ENCODE results near the gene RRP8. TPM values are rescaled to one million over a fixed set of nuclear protein-coding genes. Genes with fewer than 3 reads are reported as not detected.

RRP8 gene
- total RNA-seq, 2 experiments from 2014 or later, result 44.9 to 48.0 TPM

- ChIA-PET CTCF (no interaction called here), POLR2A (no interaction called here)
Measured at GRCh38 chr11:6622261-6623171, 19.1 kb upstream of the RRP8 start.

GRCh38 chr11:6621711-6622211, 18.3 kb upstream of the RRP8 start:
- POLR2A ChIA-PET, result no interaction called here
- CTCF ChIA-PET, result no interaction called here

GRCh38 chr11:6620636-6621035, 17.2 kb upstream of the RRP8 start:
- ChIA-PET CTCF (interaction anchor here (1.0 kb wide), 1 partner anchor 69 kb away, joined by 3 read pairs; no protein-coding TSS in a partner anchor), POLR2A (no interaction called here)

GRCh38 chr11:6619004-6619745, 15.8 kb upstream of the RRP8 start, which contains the start of gene TPP1:
TSS of gene TPP1 (minus strand) at chr11:6619422. CDS start at chr11:6619400, 22 bp downstream.
- CTCF ChIA-PET, result interaction anchor here (0.6 to 2.6 kb wide), 13 partner anchors 8 to 75 kb away, joined by 3 to 22 read pairs (median 4); partner anchors contain the start of gene MRPL17

GRCh38 chr11:6618117-6619003, 14.9 kb upstream of the RRP8 start:
- CTCF ChIA-PET, result interaction anchor here (0.6 to 2.6 kb wide), 15 partner anchors 8 to 119 kb away, joined by 3 to 22 read pairs (median 4); partner anchors contain the start of gene MRPL17

More at GRCh38 chr11:6619004-6619745, 15.8 kb upstream of the RRP8 start, which contains the start of gene TPP1:
- POLR2A ChIA-PET, result interaction anchor here (1.0 to 2.7 kb wide), 9 partner anchors 9 to 137 kb away, joined by 3 to 21 read pairs (median 6); partner anchors contain the start of genes ARFIP2, MRPL17 and TIMM10B

GRCh38 chr11:6617315-6617781, 13.9 kb upstream of the RRP8 start:
- POLR2A ChIA-PET, result interaction anchor here (0.5 to 2.7 kb wide), 4 partner anchors 13 to 77 kb away, joined by 3 to 21 read pairs (median 4); no protein-coding TSS in a partner anchor

More at GRCh38 chr11:6618117-6619003, 14.9 kb upstream of the RRP8 start:
- POLR2A ChIA-PET, result interaction anchor here (0.6 to 2.7 kb wide), 12 partner anchors 9 to 137 kb away, joined by 3 to 21 read pairs (median 3); partner anchors contain the start of genes ARFIP2, MRPL17 and TIMM10B

GRCh38 chr11:6616596-6617250, 13.3 kb upstream of the RRP8 start:
- POLR2A ChIA-PET, result interaction anchor here (0.5 kb wide), 1 partner anchor 18 kb away, joined by 4 read pairs; no protein-coding TSS in a partner anchor
- CTCF ChIA-PET, result interaction anchor here (0.7 kb wide), 1 partner anchor 44 kb away, joined by 3 read pairs; no protein-coding TSS in a partner anchor

More at GRCh38 chr11:6617315-6617781, 13.9 kb upstream of the RRP8 start:
- CTCF ChIA-PET, result interaction anchor here (0.7 to 2.6 kb wide), 9 partner anchors 10 to 120 kb away, joined by 3 to 22 read pairs (median 4); partner anchors contain the start of gene MRPL17

GRCh38 chr11:6615882-6616585, 12.6 kb upstream of the RRP8 start:
- CTCF ChIA-PET, result interaction anchor here (0.7 kb wide), 1 partner anchor 44 kb away, joined by 3 read pairs; no protein-coding TSS in a partner anchor
- POLR2A ChIA-PET, result no interaction called here

- CTCF ChIA-PET, result no interaction called here
- POLR2A ChIA-PET, result no interaction called here
Measured at GRCh38 chr11:6615046-6615445, 11.6 kb upstream of the RRP8 start.

- POLR2A ChIA-PET, result no interaction called here
- CTCF ChIA-PET, result no interaction called here
Measured at GRCh38 chr11:6614446-6614845, 11.0 kb upstream of the RRP8 start.

GRCh38 chr11:6613496-6613895, 10.1 kb upstream of the RRP8 start:
- CTCF ChIA-PET, result interaction anchor here (0.7 to 2.1 kb wide), 6 partner anchors 9 to 89 kb away, joined by 3 to 8 read pairs (median 3); partner anchors contain the start of gene MRPL17
- POLR2A ChIA-PET, result interaction anchor here (2.6 kb wide), 1 partner anchor 70 kb away, joined by 11 read pairs; the partner anchor contains the start of gene MRPL17

- ChIA-PET POLR2A (interaction anchor here (0.6 to 2.6 kb wide), 7 partner anchors 10 to 290 kb away, joined by 3 to 11 read pairs (median 5); partner anchors contain the start of genes ILK, MRPL17 and RRP8), CTCF (interaction anchor here (0.5 to 2.4 kb wide), 12 partner anchors 8 to 88 kb away, joined by 3 to 8 read pairs (median 3); partner anchors contain the start of gene MRPL17)
Measured at GRCh38 chr11:6612213-6613041, 9.0 kb upstream of the RRP8 start, which contains the start of gene TAF10. TSS of gene TAF10 (minus strand) at chr11:6612216. CDS start at chr11:6612189, 27 bp downstream.

- POLR2A ChIA-PET, result interaction anchor here (0.6 to 2.6 kb wide), 7 partner anchors 9 to 290 kb away, joined by 3 to 11 read pairs (median 5); partner anchors contain the start of genes ILK, MRPL17 and RRP8
- CTCF ChIA-PET, result interaction anchor here (0.5 to 2.4 kb wide), 8 partner anchors 7 to 83 kb away, joined by 3 to 8 read pairs (median 4); partner anchors contain the start of gene MRPL17
Measured at GRCh38 chr11:6611963-6612212, 8.5 kb upstream of the RRP8 start.

GRCh38 chr11:6611092-6611962, 7.9 kb upstream of the RRP8 start:
- POLR2A ChIA-PET, result interaction anchor here (0.6 to 2.6 kb wide), 7 partner anchors 9 to 289 kb away, joined by 3 to 11 read pairs (median 5); partner anchors contain the start of genes ILK, MRPL17 and RRP8

More at GRCh38 chr11:6611092-6611962, 7.9 kb upstream of the RRP8 start:
- CTCF ChIA-PET, result interaction anchor here (0.5 to 2.4 kb wide), 7 partner anchors 8 to 83 kb away, joined by 3 to 6 read pairs (median 5); partner anchors contain the start of genes MRPL17 and TPP1

Data from activated CD8-positive, alpha-beta memory T cell treated with anti-CD3 and anti-CD28 coated beads for 36 hours (primary cell).